H9 (cell line): Measurements from ENCODE around the gene SULT1A2. TPM values are rescaled to one million over a fixed set of nuclear protein-coding genes. Genes with fewer than 3 reads are reported as not detected.
"Not testable (repeated sequence)": the region's sequence is repeated elsewhere in the genome, so short reads cannot be mapped to it uniquely, and the experiment has no call there.

Experiments used
- DNase-seq: peaks from one replicate; pipeline ENCODE4 v3.0.0-alpha.2; 2017
- H2AFZ ChIP-seq: one replicate; pipeline ENCODE4 v1.6.1; 2013; ENCODE audit warnings: mild to moderate bottlenecking, low read length, control low read depth, moderate library complexity
- H2AK5ac ChIP-seq: 2 replicates; pipeline ENCODE4 v1.6.1; 2013; ENCODE audit warnings: low read length, control low read depth, mixed read lengths; ENCODE audit not compliant: insufficient read length
- H2BK120ac ChIP-seq: one replicate; pipeline ENCODE4 v1.6.1; 2013; ENCODE audit warnings: low read depth, mild to moderate bottlenecking, low read length, control low read depth, inconsistent platforms; ENCODE audit not compliant: poor library complexity, severe bottlenecking
- H2BK12ac ChIP-seq: 2 replicates; pipeline ENCODE4 v1.6.1; 2013; ENCODE audit warnings: low read length, control low read depth, mixed read lengths, low read depth; ENCODE audit not compliant: insufficient read length
- H2BK15ac ChIP-seq: 2 replicates; pipeline ENCODE4 v1.6.1; 2013; ENCODE audit warnings: low read depth, low read length, control low read depth
- H2BK20ac ChIP-seq: one replicate; pipeline ENCODE4 v1.6.1; 2013; ENCODE audit warnings: low read depth, mild to moderate bottlenecking, low read length, control low read depth, inconsistent platforms; ENCODE audit not compliant: poor library complexity, severe bottlenecking
- H2BK5ac ChIP-seq: 2 replicates; pipeline ENCODE4 v1.6.1; 2013; ENCODE audit warnings: low read length, control low read depth, mixed read lengths; ENCODE audit not compliant: insufficient read length
- H3K14ac ChIP-seq: 2 replicates; pipeline ENCODE4 v1.6.1; 2013; ENCODE audit warnings: low read length, control low read depth; ENCODE audit not compliant: insufficient read depth
- H3K18ac ChIP-seq: 2 replicates; pipeline ENCODE4 v1.6.1; 2013; ENCODE audit warnings: low read depth, mild to moderate bottlenecking, mixed read lengths, low read length, control low read depth; ENCODE audit not compliant: insufficient read length
- H3K23ac ChIP-seq: 2 replicates; pipeline ENCODE4 v1.6.1; 2013; ENCODE audit warnings: low read length, control low read depth, mixed read lengths, low read depth; ENCODE audit not compliant: insufficient read length
- H3K23me2 ChIP-seq: 2 replicates; pipeline ENCODE4 v1.6.1; 2013; ENCODE audit warnings: low read depth, mild to moderate bottlenecking, mixed read lengths, low read length, control low read depth; ENCODE audit not compliant: insufficient read length, poor library complexity, severe bottlenecking
- H3K27ac ChIP-seq: 2 replicates; pipeline ENCODE4 v1.5.1; 2013; ENCODE audit warnings: low read length, control low read depth, mixed read lengths, low read depth; ENCODE audit not compliant: insufficient read length
- H3K27me3 ChIP-seq: 2 replicates; pipeline ENCODE4 v1.6.1; 2013; ENCODE audit warnings: low read length, control low read depth, inconsistent platforms; ENCODE audit not compliant: insufficient read depth
- H3K4ac ChIP-seq: 2 replicates; pipeline ENCODE4 v1.6.1; 2013; ENCODE audit warnings: low read depth, mild to moderate bottlenecking, control low read depth, inconsistent platforms, low read length, moderate library complexity
- H3K4me1 ChIP-seq: 2 replicates; pipeline ENCODE4 v1.6.1; 2013; ENCODE audit warnings: low read length, control low read depth, inconsistent platforms; ENCODE audit not compliant: insufficient read depth
- H3K4me2 ChIP-seq: 2 replicates; pipeline ENCODE4 v1.6.1; 2013; ENCODE audit warnings: low read length, control low read depth, mixed read lengths; ENCODE audit not compliant: insufficient read length, insufficient read depth
- H3K56ac ChIP-seq: 2 replicates; pipeline ENCODE4 v1.6.1; 2013; ENCODE audit warnings: low read depth, mild to moderate bottlenecking, mixed read lengths, low read length, control low read depth; ENCODE audit not compliant: insufficient read length
- H3K79me1 ChIP-seq: 2 replicates; pipeline ENCODE4 v1.6.1; 2013; ENCODE audit warnings: low read depth, mild to moderate bottlenecking, moderate library complexity, low read length, control low read depth, inconsistent platforms; ENCODE audit not compliant: insufficient read depth, poor library complexity, severe bottlenecking
- H3K79me2 ChIP-seq: 2 replicates; pipeline ENCODE4 v1.6.1; 2013; ENCODE audit warnings: low read length, control low read depth, inconsistent platforms; ENCODE audit not compliant: insufficient read depth
- H3K9ac ChIP-seq: 2 replicates; pipeline ENCODE4 v1.6.1; 2013; ENCODE audit warnings: low read length, control low read depth, mixed read lengths; ENCODE audit not compliant: insufficient read length; ENCODE audit errors: extremely low read depth
- H3K9me3 ChIP-seq: one replicate; pipeline ENCODE4 v1.6.1; 2013; ENCODE audit warnings: low read depth, low read length, inconsistent platforms; ENCODE audit not compliant: control insufficient read depth
- H3T11ph ChIP-seq: one replicate; pipeline ENCODE4 v1.6.1; 2013; ENCODE audit warnings: mild to moderate bottlenecking, low read length, control low read depth, inconsistent platforms
- H4K20me1 ChIP-seq: one replicate; pipeline ENCODE4 v1.6.1; 2013; ENCODE audit not compliant: control insufficient read depth, insufficient read length, insufficient read depth
- H4K5ac ChIP-seq: 2 replicates; pipeline ENCODE4 v1.6.1; 2013; ENCODE audit warnings: low read depth, mild to moderate bottlenecking, mixed read lengths, low read length, control low read depth; ENCODE audit not compliant: insufficient read length
- H4K8ac ChIP-seq: replicated peaks from 2 replicates; pipeline ENCODE4 v1.6.1; 2013; ENCODE audit warnings: low read length, control low read depth, mixed read lengths, low read depth; ENCODE audit not compliant: insufficient read length
- H4K91ac ChIP-seq: 2 replicates; pipeline ENCODE4 v1.6.1; 2013; ENCODE audit warnings: low read depth, mild to moderate bottlenecking, moderate library complexity, mixed read lengths, low read length, control low read depth; ENCODE audit not compliant: insufficient read length
- H3K27ac Mint-ChIP-seq, 3 experiments: 2 replicates in 2 of 3; 3 replicates in 1 of 3; pipeline ENCODE4 v1.8.0; 2020 to 2021; ENCODE audit warnings: mixed read lengths in 3 of 3, mild to moderate bottlenecking in 1 of 3, moderate library complexity in 1 of 3
- H3K27me3 Mint-ChIP-seq: 2 replicates; pipeline ENCODE4 v1.8.0; 2021; ENCODE audit warnings: low read depth, mild to moderate bottlenecking, moderate library complexity, mixed read lengths
- H3K36me3 Mint-ChIP-seq, 3 experiments: 2 replicates in 2 of 3; 3 replicates in 1 of 3; pipeline ENCODE4 v1.8.0; 2020 to 2021; ENCODE audit warnings: low read depth in 3 of 3, mixed read lengths in 3 of 3; ENCODE audit not compliant: insufficient read depth in 1 of 3
- H3K4me1 Mint-ChIP-seq, 2 experiments: 2 replicates each; pipeline ENCODE4 v1.8.0; 2020; ENCODE audit warnings: mixed read lengths in 2 of 2
- H3K4me3 Mint-ChIP-seq, 2 experiments: 2 replicates in 1 of 2; 3 replicates in 1 of 2; pipeline ENCODE4 v1.8.0; 2020 to 2021; ENCODE audit warnings: mild to moderate bottlenecking in 2 of 2, mixed read lengths in 2 of 2, moderate library complexity in 1 of 2
- H3K9me3 Mint-ChIP-seq, 2 experiments: 2 replicates in 1 of 2; 3 replicates in 1 of 2; pipeline ENCODE4 v1.8.0; 2020; ENCODE audit warnings: mild to moderate bottlenecking in 2 of 2, mixed read lengths in 2 of 2, moderate library complexity in 1 of 2
- WGBS: extraction: QIAGEN DNeasy Blood & Tissue Kit; methylation state at CpG from one replicate; pipeline ENCODE4 v1.1.7; 2013; ENCODE audit warnings: missing lambda C conversion rate, low lambda C conversion rate, mixed read lengths; ENCODE audit not compliant: insufficient read length; ENCODE audit errors: extremely low coverage; 5-methylcytosine and 5-hydroxymethylcytosine counted together
- total RNA-seq: library from RNA; stranded (reverse); gene quantifications from 2 replicates; pipeline ENCODE4 v1.2.1, GENCODE V29; 2021

Gene SULT1A2
- total RNA-seq, 1 experiment from 2014 or later, result 0.66 TPM

- H3K9me3 ChIP-seq, H4K8ac ChIP-seq, H3K27me3 ChIP-seq, H3K23me2 ChIP-seq, H2BK15ac ChIP-seq, H3K79me2 ChIP-seq, H3K27ac ChIP-seq, H3K27ac Mint-ChIP-seq, H4K91ac ChIP-seq, H3T11ph ChIP-seq, H2BK120ac ChIP-seq, H3K56ac ChIP-seq, DNase-seq, H2BK5ac ChIP-seq, H3K14ac ChIP-seq, H3K4me1 ChIP-seq, H2BK20ac ChIP-seq, H3K9ac ChIP-seq, H3K23ac ChIP-seq, H3K27me3 Mint-ChIP-seq, H2BK12ac ChIP-seq, H4K5ac ChIP-seq, H3K9me3 Mint-ChIP-seq, H3K36me3 Mint-ChIP-seq, H3K4ac ChIP-seq, H2AFZ ChIP-seq, H3K4me2 ChIP-seq, H4K20me1 ChIP-seq, H3K4me3 Mint-ChIP-seq, H3K79me1 ChIP-seq, H3K18ac ChIP-seq, H2AK5ac ChIP-seq: not testable (repeated sequence)
- H3K4me1 Mint-ChIP-seq, result peaks cover 15% of the 10 kb centered on the region in 2 experiments
- no CpG with 5 or more reads among the region's 13 CpGs for WGBS
These were observed 4.7 kb upstream of the SULT1A2 start for GRCh38 chr16:28601589-28601988.

GRCh38 chr16:28600965-28601364, 4.1 kb upstream of the SULT1A2 start:
- H3K79me1 ChIP-seq, H3K56ac ChIP-seq, DNase-seq, H3K9me3 Mint-ChIP-seq, H2AFZ ChIP-seq, H3K18ac ChIP-seq, H4K20me1 ChIP-seq, H3K23me2 ChIP-seq, H3K36me3 Mint-ChIP-seq, H3K4ac ChIP-seq, H2BK15ac ChIP-seq, H3K4me2 ChIP-seq, H3K79me2 ChIP-seq, H3T11ph ChIP-seq, H3K9ac ChIP-seq, H4K8ac ChIP-seq, H3K9me3 ChIP-seq, H2BK120ac ChIP-seq, H2BK12ac ChIP-seq, H3K23ac ChIP-seq, H2BK5ac ChIP-seq, H3K14ac ChIP-seq, H4K5ac ChIP-seq, H3K27me3 ChIP-seq, H3K4me1 ChIP-seq, H4K91ac ChIP-seq, H2BK20ac ChIP-seq, H3K27ac Mint-ChIP-seq, H2AK5ac ChIP-seq, H3K4me3 Mint-ChIP-seq, H3K27ac ChIP-seq, H3K27me3 Mint-ChIP-seq: not testable (repeated sequence)
- WGBS, result no CpG with 5 or more reads among the region's 20 CpGs
- H3K4me1 Mint-ChIP-seq, result peaks cover 19 to 21% of the 10 kb centered on the region in 2 experiments
